Smooth muscle cell (in vitro differentiated cells): Measurements from ENCODE around the gene IRF2BPL. TPM values are rescaled to one million over a fixed set of nuclear protein-coding genes. Genes with fewer than 3 reads are reported as not detected.

Experiments
- DNase-seq: peaks from one replicate; lab custom pipeline; 2025; ENCODE audit not compliant: unreplicated experiment; lab: John Stamatoyannopoulos, UW
- H2AFZ ChIP-seq: fragments of 200-600 bp; sonication (generic); 2 replicates; pipeline ENCODE4 v1.6.0; 2016; ENCODE audit warnings: antibody characterized with exemption, low read depth, mild to moderate bottlenecking
- H3F3A ChIP-seq: fragments of 200-600 bp; sonication (generic); 2 replicates; pipeline ENCODE4 v1.6.0; 2017; ENCODE audit warnings: antibody characterized with exemption, low read depth
- H3K27ac ChIP-seq: fragments of 200-600 bp; sonication (generic); 2 replicates; pipeline ENCODE4 v1.5.1; 2016; ENCODE audit warnings: low read depth, mild to moderate bottlenecking
- H3K27me3 ChIP-seq: fragments of 200-600 bp; sonication (generic); 2 replicates; pipeline ENCODE4 v1.6.1; 2016; ENCODE audit warnings: low read depth, mild to moderate bottlenecking
- H3K36me3 ChIP-seq: fragments of 200-600 bp; sonication (generic); 2 replicates; pipeline ENCODE4 v1.5.1; 2016; ENCODE audit warnings: low read depth
- H3K4me1 ChIP-seq: fragments of 200-600 bp; sonication (generic); 2 replicates; pipeline ENCODE4 v1.5.1; 2016; ENCODE audit warnings: low read depth
- H3K4me2 ChIP-seq: fragments of 200-600 bp; sonication (generic); 2 replicates; pipeline ENCODE4 v1.6.0; 2016; ENCODE audit warnings: mild to moderate bottlenecking
- H3K4me3 ChIP-seq: fragments of 200-600 bp; sonication (generic); 2 replicates; pipeline ENCODE4 v1.5.1; 2016; ENCODE audit warnings: mild to moderate bottlenecking
- H3K79me2 ChIP-seq: fragments of 200-600 bp; sonication (generic); 2 replicates; pipeline ENCODE4 v1.6.0; 2016; ENCODE audit warnings: low read depth, mild to moderate bottlenecking
- H3K9ac ChIP-seq: fragments of 200-600 bp; sonication (generic); 2 replicates; pipeline ENCODE4 v1.6.0; 2016; ENCODE audit warnings: low read depth
- H3K9me3 ChIP-seq: fragments of 200-600 bp; sonication (generic); replicated peaks from 2 replicates; pipeline ENCODE4 v1.5.1; 2016; ENCODE audit warnings: low read depth
- H4K20me1 ChIP-seq: fragments of 200-600 bp; sonication (generic); 2 replicates; pipeline ENCODE4 v1.6.0; 2016; ENCODE audit warnings: low read depth
- WGBS: methylation state at CpG from one replicate; pipeline ENCODE4 v1.1.7; 2016; ENCODE audit warnings: low lambda C conversion rate; 5-methylcytosine and 5-hydroxymethylcytosine counted together
- polyA plus RNA-seq: library from polyadenylated mRNA; unstranded; fragments of >200 nt; fragmentation: Nextera tagmentation; extraction: Ambion mirVana; gene quantifications from 2 replicates; pipeline ENCODE4 v1.2.1, GENCODE V29; 2016
- total RNA-seq: library from RNA; depleted of rRNA; stranded (reverse); fragments of >200 nt; gene quantifications from 2 replicates; pipeline ENCODE4 v1.2.3, GENCODE V29; 2014
- TF ChIP-seq, protein P1 (sequence below): fragments of 200-600 bp; sonication (generic); IDR thresholded peaks from 2 replicates; pipeline ENCODE4 v1.5.1; 2017; ENCODE audit warnings: borderline replicate concordance, mild to moderate bottlenecking, antibody characterized with exemption; ENCODE audit not compliant: insufficient read depth, poor library complexity, severe bottlenecking

The IRF2BPL gene
- total and polyA plus RNA-seq, 2 experiments from 2014 or later: 33.9 to 66.3 TPM

DNA sequence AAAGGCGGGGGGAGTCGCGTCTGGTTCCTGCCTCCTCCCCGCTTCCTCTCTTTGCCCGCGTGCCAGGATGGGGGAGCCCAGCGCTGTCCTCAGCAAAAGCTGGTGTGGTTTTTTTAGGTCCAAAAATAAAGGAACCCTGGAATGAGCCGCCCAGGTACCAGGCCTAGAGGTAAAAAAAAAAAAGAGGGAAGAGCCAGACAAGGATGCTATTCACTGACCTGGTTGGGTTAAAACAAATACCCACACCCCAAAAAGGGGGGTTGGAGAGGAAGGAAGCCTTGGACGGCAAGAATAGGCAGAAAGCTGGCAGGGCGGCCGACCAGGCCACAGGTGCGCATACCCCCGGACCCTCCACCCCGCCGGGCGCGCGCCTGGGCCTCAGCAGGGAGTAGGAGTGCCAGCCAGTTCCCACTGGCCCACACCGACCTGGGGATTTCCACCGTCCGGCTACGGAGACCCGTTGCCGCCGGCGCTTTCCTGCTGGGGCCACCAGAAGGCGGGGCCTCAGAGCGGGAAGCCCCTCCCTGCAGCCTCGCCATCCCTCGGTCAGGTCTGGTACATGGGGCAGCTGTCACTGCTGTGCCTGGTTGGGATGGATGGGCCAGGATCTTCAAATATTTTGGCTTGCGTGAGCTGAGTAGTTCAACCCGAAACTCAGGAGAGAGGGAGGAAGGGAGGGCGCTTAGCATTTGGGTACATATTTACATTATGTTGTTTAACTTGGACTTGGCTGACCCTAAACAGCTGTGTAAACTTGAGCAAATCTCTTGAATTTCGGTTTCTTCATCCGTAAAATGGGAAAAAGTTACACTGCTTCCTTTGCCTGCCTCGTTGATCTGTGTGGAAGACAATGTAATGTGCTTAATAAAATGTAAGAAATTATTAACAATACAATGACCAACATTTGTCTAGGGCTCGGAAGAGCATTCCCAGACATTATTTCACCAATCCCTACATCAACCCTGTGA lies 5.4 kb upstream of the IRF2BPL start:
- Histone ChIP-seq H3K79me2 (peaks cover 13% of the 10 kb centered on the region), H3K9ac (peak overlapping the region; percentile 92), H3K4me3 (peak overlapping the region; percentile 46), H3K27me3 (no peaks in the 10 kb centered on the region), H3K27ac (peak overlapping the region; percentile 96), H3K9me3 (no peaks in the 10 kb centered on the region), H3F3A (peaks cover 39% of the 10 kb centered on the region), H2AFZ (no peak overlapping the region), H3K36me3 (no peaks in the 10 kb centered on the region), H3K4me1 (peaks cover 53% of the 10 kb centered on the region), H4K20me1 (no peaks in the 10 kb centered on the region), H3K4me2 (peak overlapping the region; percentile 87)
- 6% methylated on average over 35 of the region's 37 CpGs for WGBS
- peak; percentile 52 for DNase-seq
- TF ChIP-seq, protein P1, sequence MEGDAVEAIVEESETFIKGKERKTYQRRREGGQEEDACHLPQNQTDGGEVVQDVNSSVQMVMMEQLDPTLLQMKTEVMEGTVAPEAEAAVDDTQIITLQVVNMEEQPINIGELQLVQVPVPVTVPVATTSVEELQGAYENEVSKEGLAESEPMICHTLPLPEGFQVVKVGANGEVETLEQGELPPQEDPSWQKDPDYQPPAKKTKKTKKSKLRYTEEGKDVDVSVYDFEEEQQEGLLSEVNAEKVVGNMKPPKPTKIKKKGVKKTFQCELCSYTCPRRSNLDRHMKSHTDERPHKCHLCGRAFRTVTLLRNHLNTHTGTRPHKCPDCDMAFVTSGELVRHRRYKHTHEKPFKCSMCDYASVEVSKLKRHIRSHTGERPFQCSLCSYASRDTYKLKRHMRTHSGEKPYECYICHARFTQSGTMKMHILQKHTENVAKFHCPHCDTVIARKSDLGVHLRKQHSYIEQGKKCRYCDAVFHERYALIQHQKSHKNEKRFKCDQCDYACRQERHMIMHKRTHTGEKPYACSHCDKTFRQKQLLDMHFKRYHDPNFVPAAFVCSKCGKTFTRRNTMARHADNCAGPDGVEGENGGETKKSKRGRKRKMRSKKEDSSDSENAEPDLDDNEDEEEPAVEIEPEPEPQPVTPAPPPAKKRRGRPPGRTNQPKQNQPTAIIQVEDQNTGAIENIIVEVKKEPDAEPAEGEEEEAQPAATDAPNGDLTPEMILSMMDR: no peak

DNA sequence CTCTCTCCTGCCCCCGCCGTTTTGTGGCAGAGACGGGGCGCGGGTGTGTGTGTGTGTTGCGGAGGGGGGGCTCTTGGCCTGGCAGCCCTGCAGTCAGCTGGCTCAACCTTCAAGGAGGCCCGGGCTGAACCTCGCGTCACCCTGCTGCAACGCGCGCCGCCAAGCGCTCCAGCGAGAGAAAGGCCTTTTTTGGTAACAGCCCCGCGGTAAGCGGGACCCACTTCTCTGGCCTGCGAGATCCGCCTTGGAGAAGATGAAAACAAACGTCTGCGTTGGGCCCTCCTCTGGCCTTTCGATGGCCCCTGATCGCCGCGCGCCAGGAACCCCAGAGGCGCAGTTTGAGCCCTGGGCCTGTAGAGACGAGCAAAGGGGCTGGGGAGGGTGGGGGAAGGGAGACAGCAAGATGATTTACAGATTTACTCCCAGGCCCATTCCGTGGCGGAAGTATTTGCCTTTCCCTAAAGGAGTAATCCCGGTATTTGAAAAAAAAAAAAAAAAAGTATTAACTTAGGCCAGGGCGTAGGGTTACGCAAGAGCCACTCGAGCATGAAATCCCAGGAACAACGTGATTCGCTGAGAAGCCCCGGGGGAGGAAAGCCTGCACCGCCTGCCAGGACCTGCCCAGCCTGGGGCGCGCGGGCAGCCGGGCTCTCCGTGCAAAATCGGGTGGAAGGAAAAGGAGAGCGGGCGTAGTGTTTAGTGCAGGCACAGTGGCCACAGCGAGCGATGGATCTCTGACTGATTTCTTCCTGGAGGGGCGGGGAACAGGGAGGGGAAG lies 4.5 kb upstream of the IRF2BPL start:
- H3K27ac ChIP-seq: peak overlapping the region; percentile 96
- H3K27me3 ChIP-seq: no peaks in the 10 kb centered on the region
- peak overlapping the region; percentile 87 for H3K4me2 ChIP-seq
- 1% methylated on average over 49 of the region's 50 CpGs for WGBS
- peak overlapping the region; percentile 92 for H3K9ac ChIP-seq
- H3K9me3 ChIP-seq: no peaks in the 10 kb centered on the region
- peak overlapping the region; percentile 46 for H3K4me3 ChIP-seq
- peaks cover 13% of the 10 kb centered on the region for H3K79me2 ChIP-seq
- H3K36me3 ChIP-seq: no peaks in the 10 kb centered on the region
- TF ChIP-seq, protein P1: no peak
- DNase-seq: peak; percentile 84
- peaks cover 40% of the 10 kb centered on the region for H3F3A ChIP-seq
- no peaks in the 10 kb centered on the region for H4K20me1 ChIP-seq
- no peak overlapping the region for H2AFZ ChIP-seq
- H3K4me1 ChIP-seq: peaks cover 46% of the 10 kb centered on the region

DNA sequence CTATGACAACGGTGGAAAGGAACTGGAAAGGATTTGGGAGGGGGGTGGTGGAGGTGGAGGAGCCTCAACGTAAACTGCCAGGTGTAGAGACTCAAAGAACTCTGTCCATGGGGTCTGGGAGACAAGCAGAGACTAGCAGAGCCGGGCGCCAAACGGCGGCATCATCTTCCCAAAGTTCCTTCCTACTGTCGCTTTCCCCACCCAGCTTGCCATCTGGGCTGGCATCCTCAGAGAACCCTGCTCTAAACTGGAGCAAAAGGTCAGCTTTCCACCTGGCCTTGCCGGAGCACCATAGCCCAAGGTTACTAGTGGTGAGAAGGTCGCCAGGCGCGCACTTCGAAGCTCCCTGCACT lies 4.0 kb upstream of the IRF2BPL start:
- Histone ChIP-seq H3K4me2 (peak overlapping the region; percentile 87), H3K9me3 (no peaks in the 10 kb centered on the region), H3K27me3 (no peaks in the 10 kb centered on the region), H3F3A (peaks cover 35% of the 10 kb centered on the region), H3K9ac (peak overlapping the region; percentile 83), H3K27ac (peak overlapping the region; percentile 96), H3K4me1 (peaks cover 40% of the 10 kb centered on the region), H3K4me3 (peak overlapping the region; percentile 46), H4K20me1 (peaks cover 5% of the 10 kb centered on the region), H2AFZ (no peak overlapping the region), H3K79me2 (peaks cover 16% of the 10 kb centered on the region), H3K36me3 (no peaks in the 10 kb centered on the region)
- 24% methylated on average over 12 of the region's 12 CpGs for WGBS
- TF ChIP-seq, protein P1: no peak
- no peak for DNase-seq
